Measurements from ENCODE around the gene ZNF318.
"Not testable (repeated sequence)": the region's sequence is repeated elsewhere in the genome, so short reads cannot be mapped to it uniquely, and the experiment has no call there.

ZNF318 gene

DNA sequence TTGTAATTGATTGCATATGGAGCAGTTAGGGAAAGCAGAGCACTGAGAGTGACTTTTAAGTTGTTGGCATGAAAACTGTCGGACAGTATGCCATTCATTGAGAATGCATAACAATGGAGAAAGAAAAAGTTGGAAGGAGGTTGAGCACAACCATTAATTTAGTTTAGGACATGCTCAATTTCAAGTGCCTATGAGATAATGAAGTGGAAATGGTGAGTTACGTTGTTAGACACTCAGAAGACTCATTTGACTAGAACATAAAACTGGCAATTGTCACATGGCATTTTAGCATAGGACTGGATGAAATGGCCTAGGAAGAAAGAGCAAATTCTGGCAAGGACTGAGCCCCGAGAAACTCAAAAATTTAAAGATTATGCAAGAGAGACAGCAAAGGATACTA is 22.0 kb downstream of the ZNF318 start:
- DNase-seq (ENCODE audit: low read depth), result no peak
- TF ChIP-seq CTCF (conservative IDR thresholded peaks at IDR 0.05; ENCODE audit: low read depth, low read length), result no peak
- H3K4me3 ChIP-seq (ENCODE audit: low read depth, low read length), result no peak overlapping the region

GRCh38 chr6:43347021-43347420 is 22.4 kb downstream of the ZNF318 start:
- no peak for DNase-seq (ENCODE audit: low read depth)
- H3K4me3 ChIP-seq (ENCODE audit: low read depth, low read length), result no peak overlapping the region
- no peak for TF ChIP-seq CTCF (conservative IDR thresholded peaks at IDR 0.05; ENCODE audit: low read depth, low read length)

DNA sequence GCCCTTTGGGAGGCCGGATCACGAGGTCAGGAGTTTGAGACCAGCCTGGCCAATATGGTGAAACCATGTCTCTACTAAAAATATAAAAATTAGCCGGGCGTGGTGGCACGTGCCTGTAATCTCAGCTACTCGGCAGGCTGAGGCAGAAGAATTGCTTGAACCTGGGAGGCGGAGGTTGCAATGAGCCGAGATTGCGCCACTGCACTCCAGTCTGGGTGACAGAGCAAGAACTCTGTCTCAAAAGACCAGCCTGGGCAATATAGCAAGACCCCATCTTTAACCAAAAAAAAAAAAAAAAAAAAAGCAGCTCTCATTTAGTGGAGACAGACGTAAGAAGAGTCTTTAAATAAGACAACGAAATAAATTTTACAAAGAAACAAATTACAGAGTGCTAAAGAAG is 23.2 kb downstream of the ZNF318 start:
- not testable (repeated sequence) for DNase-seq (ENCODE audit: low read depth); H3K4me3 ChIP-seq (ENCODE audit: low read depth, low read length)

DNA sequence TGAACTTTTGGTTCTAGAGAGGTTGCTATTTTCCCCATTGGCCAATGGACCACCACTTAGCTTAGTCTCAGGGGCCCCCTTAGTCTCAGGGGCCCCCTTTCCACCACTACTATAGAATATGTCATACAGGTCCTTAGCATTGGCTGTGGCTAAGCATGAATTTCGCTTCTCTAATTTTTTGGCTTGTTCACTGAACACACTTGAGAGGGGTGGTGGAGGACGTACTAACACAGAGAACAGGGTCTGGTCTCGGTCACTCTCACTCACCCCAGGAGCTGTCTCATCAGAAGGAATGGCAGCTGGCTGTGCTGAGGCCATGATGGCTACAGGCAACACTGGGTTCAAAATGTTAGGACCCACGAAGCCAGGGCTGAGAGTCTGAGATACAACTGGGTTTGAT is 30.3 kb downstream of the ZNF318 start:
- H3K4me3 ChIP-seq (ENCODE audit: low read depth, low read length), result no peak overlapping the region
- no peak for TF ChIP-seq CTCF (conservative IDR thresholded peaks at IDR 0.05; ENCODE audit: low read depth, low read length)
- DNase-seq (ENCODE audit: low read depth), result no peak

GRCh38 chr6:43338243-43338642 is 31.2 kb downstream of the ZNF318 start:
- H3K4me3 ChIP-seq (ENCODE audit: low read depth, low read length), result no peak overlapping the region
- DNase-seq (ENCODE audit: low read depth), result no peak
- TF ChIP-seq CTCF (conservative IDR thresholded peaks at IDR 0.05; ENCODE audit: low read depth, low read length), result no peak

DNA sequence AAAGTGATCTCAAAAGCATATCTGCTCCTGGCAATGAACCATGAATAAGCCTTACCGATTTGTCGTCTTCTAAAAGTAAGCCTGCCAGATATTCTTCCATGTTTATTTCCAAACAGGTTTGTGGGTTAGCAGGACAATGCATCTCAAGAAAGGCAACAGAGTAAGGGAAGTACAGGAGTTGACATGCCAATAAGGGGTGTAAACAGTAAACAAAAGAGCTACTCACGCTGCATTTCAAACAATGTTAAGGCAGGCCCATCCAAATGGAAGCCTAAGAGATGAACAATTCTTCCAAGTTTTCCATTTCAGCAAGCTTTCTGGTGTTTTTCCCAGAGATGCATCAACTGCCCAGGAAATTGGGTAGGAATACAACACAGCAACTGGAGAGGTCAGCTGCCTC is 33.1 kb downstream of the ZNF318 start:
- no peak for TF ChIP-seq CTCF (conservative IDR thresholded peaks at IDR 0.05; ENCODE audit: low read depth, low read length)
- DNase-seq (ENCODE audit: low read depth), result no peak
- no peak overlapping the region for H3K4me3 ChIP-seq (ENCODE audit: low read depth, low read length)

GRCh38 chr6:43335469-43335868 is 34.0 kb downstream of the ZNF318 start:
- no peak for TF ChIP-seq CTCF (conservative IDR thresholded peaks at IDR 0.05; ENCODE audit: low read depth, low read length)
- DNase-seq (ENCODE audit: low read depth), result no peak
- H3K4me3 ChIP-seq (ENCODE audit: low read depth, low read length), result no peak overlapping the region
